ENCODE data around the gene SLC12A3. TPM values are rescaled to one million over a fixed set of nuclear protein-coding genes. Genes with fewer than 3 reads are reported as not detected.

Gene SLC12A3
- total RNA-seq, 1 donor from 2014 or later, result not detected

- Mint-ChIP-seq H3K27me3 (peaks cover 3% of the 10 kb centered on the region), H3K4me1 (ENCODE audit: low read depth) (no peaks in the 10 kb centered on the region), H3K4me3 (ENCODE audit: low read depth) (no peak overlapping the region), H3K9me3 (ENCODE audit: low read depth) (no peaks in the 10 kb centered on the region), H3K27ac (no peak overlapping the region), H3K36me3 (ENCODE audit: insufficient read depth) (no peaks in the 10 kb centered on the region)
- TF ChIP-seq CTCF (IDR thresholded peaks at IDR 0.05; ENCODE audit: unreplicated experiment), result no peak
- DNase-seq (ENCODE audit: low spot score, unreplicated experiment), result no peak
Observed at GRCh38 chr16:56961386-56961785, 96.4 kb downstream of the SLC12A3 start.

DNA sequence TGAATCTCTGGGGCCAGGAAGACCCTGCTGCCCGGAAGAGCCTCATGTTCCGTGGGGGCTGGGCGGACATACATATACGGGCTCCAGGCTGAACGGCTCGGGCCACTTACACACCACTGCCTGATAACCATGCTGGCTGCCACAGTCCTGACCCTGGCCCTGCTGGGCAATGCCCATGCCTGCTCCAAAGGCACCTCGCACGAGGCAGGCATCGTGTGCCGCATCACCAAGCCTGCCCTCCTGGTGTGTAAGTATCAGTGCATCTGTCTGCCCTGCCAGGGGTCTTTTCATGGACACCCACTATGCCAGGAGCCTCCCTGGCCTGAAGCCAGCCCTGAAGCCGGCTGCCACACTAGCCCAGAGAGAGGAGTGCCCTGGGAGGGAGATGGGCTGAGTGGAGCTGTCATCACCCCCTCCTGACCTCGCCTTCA lies 96.9 kb downstream of the SLC12A3 start, which contains the start of gene CETP:
CETP (plus strand) TSS at position 100 of the 431 bp plus-strand sequence; CDS start at position 130, 30 bp downstream.
- Mint-ChIP-seq H3K9me3 (ENCODE audit: low read depth) (no peaks in the 10 kb centered on the region), H3K27ac (no peak within 1 kb of the TSS), H3K27me3 (peaks cover 3% of the 10 kb centered on the region), H3K36me3 (ENCODE audit: insufficient read depth) (no peaks in the 10 kb centered on the region), H3K4me3 (ENCODE audit: low read depth) (no peak within 1 kb of the TSS), H3K4me1 (ENCODE audit: low read depth) (no peaks in the 10 kb centered on the region)
- no peak for DNase-seq (ENCODE audit: low spot score, unreplicated experiment)
- TF ChIP-seq CTCF (IDR thresholded peaks at IDR 0.05; ENCODE audit: unreplicated experiment), result no peak

DNA sequence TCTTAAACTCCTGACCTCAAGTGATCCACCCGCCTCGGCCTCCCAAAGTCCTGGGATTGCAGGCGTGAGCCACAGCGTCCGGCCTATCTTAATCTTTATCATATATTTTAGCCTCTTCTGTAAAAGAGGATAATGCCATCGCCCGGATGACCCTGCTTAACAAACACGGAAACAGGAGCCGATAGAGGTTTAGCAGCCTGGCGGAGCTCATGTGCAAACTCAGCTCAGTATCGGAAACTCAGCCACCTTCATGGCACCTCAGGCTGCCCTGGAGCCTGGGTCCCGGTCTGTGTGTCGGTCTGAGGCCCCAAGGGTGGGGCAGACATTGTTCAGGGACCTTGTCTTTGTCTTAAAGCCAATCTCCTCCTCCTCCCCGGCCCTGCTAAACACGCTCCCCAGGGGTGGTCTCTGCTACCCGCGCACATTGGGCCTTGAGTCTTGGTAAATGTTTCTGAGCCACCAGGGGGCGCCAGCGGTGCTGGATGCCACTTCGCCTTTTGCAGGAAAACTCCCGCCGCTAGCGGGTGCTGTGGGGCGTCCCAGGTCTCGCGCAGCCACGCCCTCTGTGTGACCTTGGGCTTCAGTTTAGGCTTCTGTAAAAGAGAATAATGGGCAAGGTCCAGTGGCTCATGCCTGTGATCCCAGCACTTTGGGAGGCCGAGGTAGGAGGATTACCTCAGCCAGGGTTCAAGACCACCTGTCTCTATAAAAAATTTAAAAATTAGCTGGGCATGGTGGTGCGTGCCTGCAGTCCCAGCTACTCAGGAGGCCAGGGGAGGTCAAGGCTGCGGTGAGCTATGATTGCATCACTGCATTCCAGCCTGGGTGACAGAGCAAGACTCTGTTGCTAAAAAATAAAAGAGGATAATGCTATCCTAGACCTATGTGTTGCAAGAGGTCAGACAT lies 99.5 kb downstream of the SLC12A3 start:
- Mint-ChIP-seq H3K36me3 (ENCODE audit: insufficient read depth) (no peaks in the 10 kb centered on the region), H3K27me3 (no peaks in the 10 kb centered on the region), H3K9me3 (ENCODE audit: low read depth) (peaks cover 3% of the 10 kb centered on the region), H3K4me1 (ENCODE audit: low read depth) (no peaks in the 10 kb centered on the region), H3K27ac (no peak overlapping the region), H3K4me3 (ENCODE audit: low read depth) (no peak overlapping the region)
- DNase-seq (ENCODE audit: low spot score, unreplicated experiment), result peak; percentile 60
- TF ChIP-seq CTCF (IDR thresholded peaks at IDR 0.05; ENCODE audit: unreplicated experiment), result peak; percentile 87

Small RNAs within 50 kb of the gene (microRNA-seq; reads per million reads assigned to microRNA genes)
- gene MIR138-2 (ENCODE audit: borderline number of aligned reads, unreplicated experiment) (22.7 reads per million, percentile 32 among the genes with 10 or more reads in this experiment), gene MIR6863 (ENCODE audit: borderline number of aligned reads, unreplicated experiment) (not detected)

Other genes starting within 250 kb of the SLC12A3 start
- 4.0 and 5.2 TPM in 2 replicates for gene MT1E, start 239.4 kb upstream of the SLC12A3 start, total RNA-seq
- not detected in 2 replicates for gene MT1M, start 232.5 kb upstream of the SLC12A3 start, total RNA-seq
- gene MT1A, start 226.5 kb upstream of the SLC12A3 start, total RNA-seq, result not detected in 2 replicates
- not detected in 2 replicates for gene MT1B, start 213.3 kb upstream of the SLC12A3 start, total RNA-seq
- gene MT1F, start 207.2 kb upstream of the SLC12A3 start, total RNA-seq, result 6.3 and 7.2 TPM in 2 replicates
- 1.8 and 2.9 TPM in 2 replicates for gene MT1G, start 197.1 kb upstream of the SLC12A3 start, total RNA-seq
- gene MT1H, start 195.4 kb upstream of the SLC12A3 start, total RNA-seq, result not detected in 2 replicates
- gene MT1X, start 182.7 kb upstream of the SLC12A3 start, total RNA-seq, result 6.8 and 6.9 TPM in 2 replicates
- 74.4 and 76.9 TPM in 2 replicates for gene NUP93, start 135.1 kb upstream of the SLC12A3 start, total RNA-seq
- gene HERPUD1, start 66.9 kb downstream of the SLC12A3 start, total RNA-seq, result 70.0 and 85.9 TPM in 2 replicates
- gene CETP, start 96.7 kb downstream of the SLC12A3 start, total RNA-seq, result not detected in 2 replicates
- not detected in 2 replicates for gene NLRC5, start 124.3 kb downstream of the SLC12A3 start, total RNA-seq
- 6.7 and 10.1 TPM in 2 replicates for gene CPNE2, start 227.4 kb downstream of the SLC12A3 start, total RNA-seq